GM21529 (cell line): ENCODE measurements around the gene TMEM218.

Source experiments
- ATAC-seq: cut with Tn5 transposase; IDR thresholded peaks from one replicate; pipeline ENCODE4 v1.9.1; 2021; ENCODE audit not compliant: unreplicated experiment

The TMEM218 gene

GRCh38 chr11:125078516-125079140 is 32.8 kb downstream of the TMEM218 start:
- ATAC-seq = no peak

GRCh38 chr11:125078016-125078415 is 33.4 kb downstream of the TMEM218 start:
- no peak for ATAC-seq

- ATAC-seq = no peak
Measured at GRCh38 chr11:125076378-125076945, 35.0 kb downstream of the TMEM218 start.

DNA sequence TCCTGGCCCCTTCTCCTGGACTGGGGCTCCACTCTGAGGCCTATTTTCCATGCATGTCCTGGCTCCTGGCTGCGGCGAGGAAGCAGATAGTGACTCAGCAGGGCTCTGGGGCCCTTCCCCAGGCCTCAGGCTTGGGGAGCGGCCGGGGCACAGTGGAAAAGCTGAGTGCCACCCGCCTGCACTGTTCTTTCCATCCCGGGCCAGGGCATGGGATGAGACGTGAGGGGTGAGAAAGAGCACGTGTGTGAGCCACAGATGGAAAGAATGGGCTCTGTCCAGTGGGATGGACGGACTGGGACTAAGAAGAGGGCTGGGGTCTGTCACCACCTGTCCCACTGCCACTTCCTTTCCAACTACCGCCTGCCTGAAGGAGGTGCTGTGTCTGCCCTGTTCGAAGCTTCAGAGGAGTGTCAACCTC is 35.5 kb downstream of the TMEM218 start:
- ATAC-seq = no peak

- no peak for ATAC-seq
Measured at GRCh38 chr11:125075242-125075625, 36.2 kb downstream of the TMEM218 start.

- no peak for ATAC-seq
Measured at GRCh38 chr11:125074511-125075241, 36.8 kb downstream of the TMEM218 start.

DNA sequence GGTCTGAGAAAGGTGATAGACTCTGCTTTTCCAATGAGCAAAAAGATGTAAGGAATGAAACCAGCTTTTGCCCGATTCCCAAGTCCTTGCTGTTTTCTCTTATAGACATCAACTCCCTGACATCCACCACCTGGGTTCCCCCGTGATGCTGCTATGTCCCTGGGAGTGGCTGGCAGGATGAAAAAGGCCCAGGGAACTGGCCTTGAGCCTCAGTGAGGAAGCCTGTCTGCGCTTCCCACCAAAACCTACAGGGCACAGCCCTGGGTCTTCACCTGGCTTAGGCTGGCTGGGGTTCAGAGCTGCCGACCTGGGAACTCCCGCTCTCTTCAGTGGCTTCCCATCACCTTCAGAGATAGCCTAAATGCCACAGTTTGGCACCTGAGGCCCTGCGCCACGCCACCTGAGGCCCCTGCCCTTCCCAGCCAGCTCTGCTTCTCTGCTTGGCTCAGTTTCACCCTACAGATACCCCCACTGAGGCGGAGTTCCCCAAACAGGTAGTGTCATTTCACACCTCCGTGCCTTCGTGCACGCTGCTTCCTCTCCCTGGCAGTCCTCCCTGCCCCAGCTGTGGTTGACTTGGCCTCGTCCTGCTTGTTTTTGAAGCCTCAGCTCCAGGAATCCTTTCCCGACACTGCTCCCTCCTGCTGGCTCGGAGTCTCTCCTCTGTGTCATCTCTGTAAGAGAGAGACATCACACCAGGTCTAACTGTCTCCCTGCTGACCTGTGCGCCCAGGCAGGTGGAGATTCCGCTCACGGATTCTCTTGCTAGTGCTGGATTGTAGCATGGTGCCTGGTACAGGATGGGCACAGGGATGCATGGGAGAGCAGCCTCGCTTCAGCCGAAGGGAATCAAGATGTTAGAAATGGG is 37.6 kb downstream of the TMEM218 start:
- no peak for ATAC-seq

DNA sequence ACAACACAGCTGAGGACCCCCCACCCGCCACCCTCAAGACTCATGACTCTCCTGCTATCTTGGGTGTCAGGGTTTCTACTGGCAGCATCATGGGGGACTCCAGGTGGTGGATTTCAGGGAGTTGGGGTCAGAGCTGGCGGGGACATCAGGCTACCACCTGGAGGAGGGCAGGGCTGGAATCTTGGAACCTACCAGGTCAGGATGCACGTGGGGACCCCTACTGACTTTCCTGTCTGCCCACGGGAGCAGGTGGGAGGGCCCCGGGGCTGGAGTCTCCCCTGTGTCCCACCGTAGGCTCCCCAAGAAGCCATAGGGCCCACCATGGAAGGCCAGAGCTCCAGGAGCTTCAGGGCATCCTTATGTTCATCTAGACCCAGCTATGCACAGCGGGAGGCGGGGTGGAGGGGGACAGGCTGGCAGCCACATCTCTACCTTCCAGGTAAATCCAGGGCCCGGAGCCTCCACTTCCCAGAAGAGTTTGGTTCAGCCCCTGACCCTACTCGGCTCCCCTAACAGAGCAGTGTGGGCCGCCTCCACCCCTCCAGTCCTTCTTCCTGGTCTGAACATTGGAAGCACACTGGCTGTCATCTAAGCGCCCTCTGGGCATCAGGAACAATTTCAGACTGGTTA is 38.4 kb downstream of the TMEM218 start:
- ATAC-seq = no peak

- peak; percentile 81 for ATAC-seq
Measured at GRCh38 chr11:125072218-125072960, 39.0 kb downstream of the TMEM218 start.

DNA sequence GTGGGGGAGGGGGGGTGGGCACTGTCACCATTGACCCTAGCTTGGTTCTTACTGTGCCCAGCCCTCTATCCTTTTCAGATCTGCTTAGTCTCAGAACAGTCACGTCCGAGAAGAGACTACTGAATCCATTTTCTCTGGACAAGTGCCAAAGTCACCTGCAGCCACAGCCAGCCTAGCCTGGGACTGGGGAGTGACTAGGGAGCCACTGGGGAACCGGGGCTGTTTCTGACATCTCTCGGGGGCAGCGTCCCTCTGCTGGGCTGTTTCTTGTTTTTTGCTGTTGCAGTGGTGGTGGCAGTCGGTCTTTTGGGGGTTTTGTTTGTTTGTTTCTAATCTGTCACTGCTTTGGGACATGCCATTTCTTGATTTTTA is 39.6 kb downstream of the TMEM218 start:
- ATAC-seq = no peak

DNA sequence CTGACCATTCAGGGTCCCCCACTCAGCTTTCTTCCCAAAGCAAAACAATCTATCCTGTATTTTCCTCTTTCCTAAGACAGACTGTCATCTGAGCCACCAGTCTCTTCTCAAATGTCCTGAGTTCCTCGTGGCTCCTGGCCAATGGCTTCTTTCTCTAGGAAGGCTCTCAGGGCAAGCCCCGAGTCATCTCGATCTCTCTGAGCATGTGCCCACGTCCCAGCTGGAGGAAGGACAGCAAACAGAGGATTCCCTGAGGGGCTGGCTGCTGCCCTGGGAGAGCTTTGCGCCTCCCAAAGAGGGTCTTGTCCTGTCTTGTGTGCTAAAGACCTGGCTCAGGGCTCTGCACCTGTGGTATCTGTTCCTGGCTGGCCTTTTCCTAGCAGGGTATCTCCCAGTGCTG is 40.0 kb downstream of the TMEM218 start:
- no peak for ATAC-seq

- peak; percentile 68 for ATAC-seq
Measured at GRCh38 chr11:125070699-125071254, 40.6 kb downstream of the TMEM218 start.

- no peak for ATAC-seq
Measured at GRCh38 chr11:125069796-125070195, 41.6 kb downstream of the TMEM218 start.

GRCh38 chr11:125069008-125069407 is 42.4 kb downstream of the TMEM218 start:
- ATAC-seq = no peak

- no peak for ATAC-seq
Measured at GRCh38 chr11:125068368-125068767, 43.1 kb downstream of the TMEM218 start.

DNA sequence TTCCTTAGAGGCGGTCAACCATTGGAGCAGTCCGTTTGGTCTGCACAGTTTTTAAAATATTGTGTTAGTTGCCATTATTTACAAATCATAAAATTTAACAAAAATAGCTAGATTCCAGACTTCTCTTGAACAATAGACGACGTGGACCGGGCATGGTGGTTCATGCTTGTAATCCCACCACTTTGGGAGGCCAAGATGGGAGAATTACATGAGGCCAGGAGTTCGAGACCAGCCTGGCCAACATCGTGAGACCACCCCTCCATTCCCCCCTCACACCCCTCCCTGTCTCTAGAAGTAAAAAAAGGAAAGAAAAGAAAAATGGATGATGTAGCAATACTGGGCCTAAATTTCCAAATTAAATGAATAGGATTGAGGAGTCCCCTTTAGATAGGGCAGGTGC is 47.4 kb downstream of the TMEM218 start:
- ATAC-seq = no peak

- ATAC-seq = peak; percentile 15
Measured at GRCh38 chr11:125063429-125064043, 47.9 kb downstream of the TMEM218 start.

- peak; percentile 95 for ATAC-seq
Measured at GRCh38 chr11:125062931-125063428, 48.4 kb downstream of the TMEM218 start, which contains the start of gene SLC37A2. TSS of gene SLC37A2 (plus strand) at chr11:125063305. CDS start at chr11:125063368, 63 bp downstream.

DNA sequence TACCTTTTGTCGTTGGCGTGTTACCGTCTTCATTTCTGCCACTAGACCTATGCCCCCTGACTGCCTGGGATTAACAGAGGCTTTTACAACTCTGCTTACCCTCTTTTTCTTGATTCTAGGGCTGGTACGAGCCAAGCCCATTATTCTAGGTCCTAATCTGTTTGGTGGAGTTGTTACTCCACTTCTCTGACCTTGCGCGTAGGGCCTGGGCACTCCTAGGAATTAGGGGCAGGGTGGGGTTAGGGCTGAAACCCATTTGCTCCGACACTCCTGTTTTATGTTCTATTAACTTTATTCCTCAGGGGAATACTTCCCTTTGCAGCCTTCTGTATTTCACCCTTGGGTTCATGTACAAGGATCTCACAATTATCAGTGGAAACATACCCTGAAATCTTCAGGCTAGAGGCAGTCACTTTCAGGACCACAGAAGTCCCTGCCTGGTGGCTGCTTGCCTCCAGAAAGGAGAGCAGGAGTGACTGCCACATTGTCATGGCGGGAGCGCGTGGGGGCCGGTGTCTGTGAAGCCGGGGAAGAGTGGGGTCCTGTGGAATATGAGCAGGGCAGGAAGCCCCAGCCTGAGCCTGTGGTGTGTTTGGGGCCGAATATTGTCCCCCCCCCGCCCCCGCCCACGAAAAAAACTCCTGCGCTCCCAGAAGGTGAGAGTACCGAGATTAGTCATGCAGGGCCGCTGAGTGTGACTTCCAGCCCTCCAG is 49.1 kb downstream of the TMEM218 start:
- peak; percentile 2 for ATAC-seq
